Glutamatergic neuron (in vitro differentiated cells): Measurements from ENCODE around the gene SOX3. TPM values are rescaled to one million over a fixed set of nuclear protein-coding genes. Genes with fewer than 3 reads are reported as not detected.

Experiments used
- DNase-seq: peaks from one replicate; pipeline ENCODE4 v3.0.0; 2022
- H3K27ac Mint-ChIP-seq: one replicate; pipeline ENCODE4 v1.8.0; 2020; ENCODE audit warnings: mild to moderate bottlenecking, mixed read lengths, inconsistent platforms; ENCODE audit not compliant: unreplicated experiment
- H3K27me3 Mint-ChIP-seq: one replicate; pipeline ENCODE4 v1.8.0; 2020; ENCODE audit warnings: mild to moderate bottlenecking, moderate library complexity, mixed read lengths, inconsistent platforms; ENCODE audit not compliant: unreplicated experiment
- H3K36me3 Mint-ChIP-seq: one replicate; pipeline ENCODE4 v1.8.0; 2020; ENCODE audit warnings: mild to moderate bottlenecking, mixed read lengths, inconsistent platforms; ENCODE audit not compliant: unreplicated experiment
- H3K4me1 Mint-ChIP-seq: one replicate; pipeline ENCODE4 v1.8.0; 2020; ENCODE audit warnings: mild to moderate bottlenecking, low read depth, mixed read lengths, inconsistent platforms; ENCODE audit not compliant: unreplicated experiment
- H3K4me3 Mint-ChIP-seq: one replicate; pipeline ENCODE4 v1.8.0; 2020; ENCODE audit warnings: mild to moderate bottlenecking, mixed read lengths, inconsistent platforms; ENCODE audit not compliant: unreplicated experiment
- H3K9me3 Mint-ChIP-seq: one replicate; pipeline ENCODE4 v1.8.0; 2020; ENCODE audit warnings: mild to moderate bottlenecking, moderate library complexity, mixed read lengths, inconsistent platforms; ENCODE audit not compliant: unreplicated experiment
- CTCF ChIP-seq: fragments of 200-600 bp; sonication (generic); IDR thresholded peaks from one replicate; pipeline ENCODE4 v1.5.0; 2021; ENCODE audit not compliant: partially characterized antibody, unreplicated experiment
- total RNA-seq: library from RNA; stranded (reverse); fragmentation: NEBNext Ultra II Directional; extraction: Animal tissue kit (Norgen Biotek cat#: 25700); gene quantifications from one replicate; pipeline ENCODE4 v1.2.1, GENCODE V29; 2021; ENCODE audit not compliant: unreplicated experiment

The SOX3 gene
- total RNA-seq, 1 donor from 2014 or later, result 0.71 TPM

DNA sequence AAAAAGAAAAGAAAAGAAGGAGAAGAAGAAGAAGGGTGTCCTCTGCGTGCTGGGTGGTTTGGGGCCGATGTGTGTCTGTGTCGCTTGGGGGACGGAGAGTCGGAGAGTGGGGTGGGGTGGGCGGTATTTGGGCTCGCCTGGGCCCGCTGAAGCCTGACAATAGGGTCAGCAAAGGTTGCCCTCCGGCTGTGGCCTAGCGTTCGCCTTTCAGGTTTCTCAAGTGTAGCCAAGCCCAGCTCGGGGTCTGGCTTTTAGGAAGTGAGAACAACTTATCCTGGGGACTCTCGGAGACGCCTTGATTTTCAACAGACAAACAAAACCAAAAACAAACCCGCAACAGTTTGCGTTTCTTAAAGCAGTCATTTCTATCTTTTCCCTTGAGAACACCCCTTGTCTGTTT lies 4.1 kb upstream of the SOX3 start:
- DNase-seq, result no peak
- peaks cover 16% of the 10 kb centered on the region for H3K27me3 Mint-ChIP-seq
- no peak overlapping the region for H3K27ac Mint-ChIP-seq
- H3K4me3 Mint-ChIP-seq, result no peak overlapping the region
- H3K4me1 Mint-ChIP-seq, result peaks cover 4% of the 10 kb centered on the region
- H3K36me3 Mint-ChIP-seq, result no peaks in the 10 kb centered on the region
- peaks cover 3% of the 10 kb centered on the region for H3K9me3 Mint-ChIP-seq
- TF ChIP-seq CTCF, result no peak

GRCh38 chrX:140507982-140508305 lies 3.1 kb upstream of the SOX3 start:
- Mint-ChIP-seq H3K4me3 (peak overlapping the region; percentile 76), H3K27me3 (peaks cover 21% of the 10 kb centered on the region)

GRCh38 chrX:140507223-140507981 lies 2.5 kb upstream of the SOX3 start:
- DNase-seq, result no peak
- Mint-ChIP-seq H3K4me3 (peak overlapping the region; percentile 76), H3K36me3 (no peaks in the 10 kb centered on the region), H3K9me3 (peaks cover 3% of the 10 kb centered on the region), H3K27ac (peak overlapping the region; percentile 8), H3K27me3 (peaks cover 22% of the 10 kb centered on the region), H3K4me1 (peaks cover 4% of the 10 kb centered on the region)
- no peak for TF ChIP-seq CTCF

More at GRCh38 chrX:140507982-140508305, 3.1 kb upstream of the SOX3 start:
- H3K9me3 Mint-ChIP-seq, result peaks cover 3% of the 10 kb centered on the region
- no peak for TF ChIP-seq CTCF
- H3K36me3 Mint-ChIP-seq, result no peaks in the 10 kb centered on the region
- H3K4me1 Mint-ChIP-seq, result peaks cover 4% of the 10 kb centered on the region
- H3K27ac Mint-ChIP-seq, result no peak overlapping the region
- DNase-seq, result peak; percentile 76

DNA sequence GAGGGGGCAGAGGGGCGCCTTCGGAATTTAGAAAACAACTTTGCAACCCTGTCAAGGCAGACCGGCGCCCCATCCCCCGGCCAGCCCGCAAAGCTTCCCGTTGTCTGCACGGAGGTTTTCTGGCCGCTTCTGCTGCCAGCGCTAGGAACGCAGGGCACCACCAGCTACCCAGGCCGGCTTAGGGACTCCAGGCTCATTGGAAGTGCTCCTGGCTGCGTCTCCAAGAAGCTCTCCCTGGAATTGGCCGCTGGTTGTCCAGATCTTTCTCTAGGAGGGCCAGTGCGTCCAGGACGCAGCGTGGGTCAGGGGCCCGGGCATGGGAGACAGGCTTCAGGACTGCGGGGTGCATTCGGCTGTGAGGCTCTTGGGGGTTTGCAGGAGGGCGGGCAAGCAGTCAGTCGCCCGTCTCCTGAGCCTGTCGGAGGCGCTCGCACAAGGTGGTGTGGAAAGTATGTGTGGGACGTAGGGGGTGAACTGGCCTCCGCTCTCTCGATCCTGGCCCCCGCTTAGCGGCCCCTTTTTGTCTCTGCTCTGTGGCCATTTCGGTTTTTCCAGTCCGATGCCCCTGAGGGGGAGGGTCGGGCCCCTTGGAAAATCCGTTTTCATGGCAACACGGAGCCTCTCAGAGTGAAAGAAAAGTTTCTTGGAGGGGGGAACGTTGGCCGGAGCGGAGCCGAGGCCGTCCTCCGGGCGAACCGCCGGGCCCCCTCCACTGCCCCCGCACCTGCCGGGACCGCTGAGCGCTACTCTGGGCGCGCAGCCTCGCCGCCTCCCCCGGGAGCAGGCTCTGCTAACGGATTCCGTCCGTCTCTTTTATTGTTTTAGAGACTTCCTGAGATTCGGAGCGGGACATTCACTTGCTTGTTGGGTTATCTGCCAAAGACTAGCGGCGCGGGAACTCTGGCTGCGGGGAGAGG lies 810 bp upstream of the SOX3 start:
- no peak overlapping the region for H3K27ac Mint-ChIP-seq
- TF ChIP-seq CTCF, result no peak
- H3K27me3 Mint-ChIP-seq, result peaks cover 17% of the 10 kb centered on the region
- H3K4me3 Mint-ChIP-seq, result peak overlapping the region; percentile 68
- peaks cover 3% of the 10 kb centered on the region for H3K4me1 Mint-ChIP-seq
- H3K9me3 Mint-ChIP-seq, result peaks cover 3% of the 10 kb centered on the region
- no peaks in the 10 kb centered on the region for H3K36me3 Mint-ChIP-seq
- peak; percentile 24 for DNase-seq
